ENCODE measurements around the gene RRP1. TPM values are rescaled to one million over a fixed set of nuclear protein-coding genes. Genes with fewer than 3 reads are reported as not detected.

The RRP1 gene
- polyA plus RNA-seq, 1 of the 3 experiments (the other 2 are of a cell fraction): 22.7 TPM

DNA sequence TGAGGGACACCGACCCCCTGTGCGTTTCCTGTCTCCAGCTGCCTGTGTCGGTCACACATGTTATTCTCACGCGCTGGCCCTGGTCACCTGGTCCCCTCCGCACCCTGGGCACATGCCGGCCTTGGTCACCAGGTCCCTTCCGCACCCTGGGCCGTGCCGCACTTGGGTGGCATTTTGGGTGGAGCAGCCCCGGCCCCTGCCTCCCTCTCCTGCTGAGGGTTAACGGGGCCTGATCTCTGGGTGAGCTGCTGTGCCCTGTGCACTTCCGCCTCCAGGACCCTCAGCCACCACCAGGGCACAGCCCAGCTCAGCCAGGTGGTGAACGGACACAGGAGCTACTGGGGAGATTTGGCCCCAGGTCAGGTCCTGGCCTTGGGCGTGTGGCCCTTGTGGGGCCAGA lies 26.6 kb downstream of the RRP1 start:
- Histone ChIP-seq H2AFZ (ENCODE audit: low read depth) (no peak overlapping the region), H3K27me3 (ENCODE audit: insufficient read depth) (no peaks in the 10 kb centered on the region), H3K79me2 (ENCODE audit: insufficient read depth) (no peaks in the 10 kb centered on the region), H4K20me1 (ENCODE audit: insufficient read depth) (no peaks in the 10 kb centered on the region), H3K27ac (ENCODE audit: low read depth in 2 of 2, low read length in 1 of 2) (no peak overlapping the region), H3K9me3 (no peaks in the 10 kb centered on the region), H3F3A (replicated peaks; ENCODE audit: insufficient read depth) (no peaks in the 10 kb centered on the region), H3K9ac (no peak overlapping the region), H3K4me2 (no peak overlapping the region), H3K4me1 (ENCODE audit: control insufficient read depth in 1 of 2, insufficient read depth in 2 of 2, low read depth in 1 of 2, low read length in 1 of 2) (peaks cover 0 to under 1% of the 10 kb centered on the region in 2 experiments; a peak in 1 of 4 replicates), H3K9me2 (no peaks in the 10 kb centered on the region), H3K36me3 (replicated peaks in 1 of 2; ENCODE audit: control insufficient read depth in 1 of 2, insufficient read depth in 2 of 2, low read length in 1 of 2) (no peaks in the 10 kb centered on the region), H3K4me3 (ENCODE audit: low read depth in 2 of 2, low read length in 1 of 2) (no peak overlapping the region)
- ChIA-PET CTCF (interaction anchor here (1.2 to 1.7 kb wide), 3 partner anchors 11 to 157 kb away, joined by 3 to 4 read pairs (median 4); no protein-coding TSS in a partner anchor), POLR2A (no interaction called here)
- DNase-seq: no peak
- TF ChIP-seq POLR2AphosphoS5 (IDR thresholded peaks at IDR 0.05; ENCODE audit: low read depth, low read length): no peak
- TF ChIP-seq, protein P1, sequence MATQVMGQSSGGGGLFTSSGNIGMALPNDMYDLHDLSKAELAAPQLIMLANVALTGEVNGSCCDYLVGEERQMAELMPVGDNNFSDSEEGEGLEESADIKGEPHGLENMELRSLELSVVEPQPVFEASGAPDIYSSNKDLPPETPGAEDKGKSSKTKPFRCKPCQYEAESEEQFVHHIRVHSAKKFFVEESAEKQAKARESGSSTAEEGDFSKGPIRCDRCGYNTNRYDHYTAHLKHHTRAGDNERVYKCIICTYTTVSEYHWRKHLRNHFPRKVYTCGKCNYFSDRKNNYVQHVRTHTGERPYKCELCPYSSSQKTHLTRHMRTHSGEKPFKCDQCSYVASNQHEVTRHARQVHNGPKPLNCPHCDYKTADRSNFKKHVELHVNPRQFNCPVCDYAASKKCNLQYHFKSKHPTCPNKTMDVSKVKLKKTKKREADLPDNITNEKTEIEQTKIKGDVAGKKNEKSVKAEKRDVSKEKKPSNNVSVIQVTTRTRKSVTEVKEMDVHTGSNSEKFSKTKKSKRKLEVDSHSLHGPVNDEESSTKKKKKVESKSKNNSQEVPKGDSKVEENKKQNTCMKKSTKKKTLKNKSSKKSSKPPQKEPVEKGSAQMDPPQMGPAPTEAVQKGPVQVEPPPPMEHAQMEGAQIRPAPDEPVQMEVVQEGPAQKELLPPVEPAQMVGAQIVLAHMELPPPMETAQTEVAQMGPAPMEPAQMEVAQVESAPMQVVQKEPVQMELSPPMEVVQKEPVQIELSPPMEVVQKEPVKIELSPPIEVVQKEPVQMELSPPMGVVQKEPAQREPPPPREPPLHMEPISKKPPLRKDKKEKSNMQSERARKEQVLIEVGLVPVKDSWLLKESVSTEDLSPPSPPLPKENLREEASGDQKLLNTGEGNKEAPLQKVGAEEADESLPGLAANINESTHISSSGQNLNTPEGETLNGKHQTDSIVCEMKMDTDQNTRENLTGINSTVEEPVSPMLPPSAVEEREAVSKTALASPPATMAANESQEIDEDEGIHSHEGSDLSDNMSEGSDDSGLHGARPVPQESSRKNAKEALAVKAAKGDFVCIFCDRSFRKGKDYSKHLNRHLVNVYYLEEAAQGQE (IDR thresholded peaks at IDR 0.05; ENCODE audit: low read depth, low read length): no peak
- no peak for TF ChIP-seq CHD2 (IDR thresholded peaks at IDR 0.05; ENCODE audit: low read length, partially characterized antibody)
- no peak for TF ChIP-seq ELF1 (IDR thresholded peaks at IDR 0.05)
- no peak for TF ChIP-seq EP300 (IDR thresholded peaks at IDR 0.05; ENCODE audit: borderline replicate concordance in 1 of 2, low read depth in 1 of 2, low read length in 1 of 2)
- no peak for TF ChIP-seq FOXJ3 (CRISPR knock-in tag; IDR thresholded peaks at IDR 0.05)
- no peak for TF ChIP-seq FOSL2 (IDR thresholded peaks at IDR 0.05; ENCODE audit: borderline replicate concordance, low read depth)
- TF ChIP-seq RFX5 (IDR thresholded peaks at IDR 0.05; ENCODE audit: low read length): no peak
- TF ChIP-seq GATA2 (CRISPR knock-in tag; IDR thresholded peaks at IDR 0.05): no peak
- no peak for TF ChIP-seq SIN3A (IDR thresholded peaks at IDR 0.05; ENCODE audit: borderline replicate concordance, low read depth, low read length)
- no peak for TF ChIP-seq SMC3 (IDR thresholded peaks at IDR 0.05; ENCODE audit: low read depth, low read length)
- no peak for TF ChIP-seq RAD21 (IDR thresholded peaks at IDR 0.05; ENCODE audit: low read length)
- WGBS (ENCODE audit: low lambda C conversion rate): 75% methylated on average over 11 of the region's 15 CpGs

DNA sequence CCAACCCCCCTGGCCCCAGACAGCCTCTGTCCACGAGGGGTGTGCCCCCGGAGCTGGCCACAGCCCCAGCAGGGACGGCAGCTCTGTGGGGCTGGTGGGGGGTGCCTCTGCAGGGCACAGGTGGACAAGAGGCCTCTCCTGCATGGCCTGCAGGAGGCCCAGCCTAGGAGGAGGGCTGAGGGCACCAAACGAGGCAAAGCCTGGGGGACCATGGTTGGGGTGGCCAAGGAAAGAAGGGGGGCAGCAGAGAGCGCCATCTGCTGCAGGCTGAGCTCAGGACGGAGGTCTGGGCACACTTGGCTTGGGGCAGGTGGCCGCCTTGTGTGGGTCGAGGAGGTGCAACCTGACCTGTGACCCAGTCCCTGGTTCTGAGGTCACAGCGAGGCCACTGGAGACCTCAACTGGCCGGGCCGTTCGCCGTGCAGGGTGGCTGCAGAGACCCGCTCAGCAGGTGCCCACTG lies 27.3 kb downstream of the RRP1 start:
- Histone ChIP-seq H3F3A (replicated peaks; ENCODE audit: insufficient read depth) (no peaks in the 10 kb centered on the region), H3K27me3 (ENCODE audit: insufficient read depth) (no peaks in the 10 kb centered on the region), H3K9me3 (no peaks in the 10 kb centered on the region), H4K20me1 (ENCODE audit: insufficient read depth) (no peaks in the 10 kb centered on the region), H3K79me2 (ENCODE audit: insufficient read depth) (no peaks in the 10 kb centered on the region), H3K4me1 (ENCODE audit: control insufficient read depth in 1 of 2, insufficient read depth in 2 of 2, low read depth in 1 of 2, low read length in 1 of 2) (no peaks in the 10 kb centered on the region), H3K36me3 (replicated peaks in 1 of 2; ENCODE audit: control insufficient read depth in 1 of 2, insufficient read depth in 2 of 2, low read length in 1 of 2) (no peaks in the 10 kb centered on the region), H3K4me3 (ENCODE audit: low read depth in 2 of 2, low read length in 1 of 2) (no peak overlapping the region), H3K9me2 (no peaks in the 10 kb centered on the region), H3K27ac (ENCODE audit: low read depth in 2 of 2, low read length in 1 of 2) (no peak overlapping the region), H2AFZ (ENCODE audit: low read depth) (no peak overlapping the region), H3K9ac (no peak overlapping the region), H3K4me2 (no peak overlapping the region)
- 54% methylated on average over 3 of the region's 14 CpGs for WGBS (ENCODE audit: low lambda C conversion rate)
- ChIA-PET CTCF (interaction anchor here (1.2 to 1.7 kb wide), 4 partner anchors 10 to 157 kb away, joined by 3 to 4 read pairs (median 4); no protein-coding TSS in a partner anchor), POLR2A (no interaction called here)
- DNase-seq: no peak
- no peak for TF ChIP-seq MXI1 (IDR thresholded peaks at IDR 0.05; ENCODE audit: low read depth, low read length)
- no peak for TF ChIP-seq NRF1 (IDR thresholded peaks at IDR 0.05; ENCODE audit: low read depth, low read length)
- no peak for TF ChIP-seq RAD21 (IDR thresholded peaks at IDR 0.05; ENCODE audit: low read length)
- TF ChIP-seq GABPA (IDR thresholded peaks at IDR 0.05; ENCODE audit: low read depth): no peak
- TF ChIP-seq FOSL2 (IDR thresholded peaks at IDR 0.05; ENCODE audit: borderline replicate concordance, low read depth): no peak
- TF ChIP-seq TEAD4 (IDR thresholded peaks at IDR 0.05; ENCODE audit: borderline replicate concordance, insufficient read depth): no peak
- no peak for TF ChIP-seq CHD2 (IDR thresholded peaks at IDR 0.05; ENCODE audit: low read length, partially characterized antibody)
- TF ChIP-seq TAF1 (IDR thresholded peaks at IDR 0.05; ENCODE audit: borderline replicate concordance, low read depth, low read length): no peak
- TF ChIP-seq, protein P2, sequence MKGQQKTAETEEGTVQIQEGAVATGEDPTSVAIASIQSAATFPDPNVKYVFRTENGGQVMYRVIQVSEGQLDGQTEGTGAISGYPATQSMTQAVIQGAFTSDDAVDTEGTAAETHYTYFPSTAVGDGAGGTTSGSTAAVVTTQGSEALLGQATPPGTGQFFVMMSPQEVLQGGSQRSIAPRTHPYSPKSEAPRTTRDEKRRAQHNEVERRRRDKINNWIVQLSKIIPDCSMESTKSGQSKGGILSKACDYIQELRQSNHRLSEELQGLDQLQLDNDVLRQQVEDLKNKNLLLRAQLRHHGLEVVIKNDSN (IDR thresholded peaks at IDR 0.05; ENCODE audit: borderline replicate concordance, low read depth): no peak
- TF ChIP-seq, protein P3, sequence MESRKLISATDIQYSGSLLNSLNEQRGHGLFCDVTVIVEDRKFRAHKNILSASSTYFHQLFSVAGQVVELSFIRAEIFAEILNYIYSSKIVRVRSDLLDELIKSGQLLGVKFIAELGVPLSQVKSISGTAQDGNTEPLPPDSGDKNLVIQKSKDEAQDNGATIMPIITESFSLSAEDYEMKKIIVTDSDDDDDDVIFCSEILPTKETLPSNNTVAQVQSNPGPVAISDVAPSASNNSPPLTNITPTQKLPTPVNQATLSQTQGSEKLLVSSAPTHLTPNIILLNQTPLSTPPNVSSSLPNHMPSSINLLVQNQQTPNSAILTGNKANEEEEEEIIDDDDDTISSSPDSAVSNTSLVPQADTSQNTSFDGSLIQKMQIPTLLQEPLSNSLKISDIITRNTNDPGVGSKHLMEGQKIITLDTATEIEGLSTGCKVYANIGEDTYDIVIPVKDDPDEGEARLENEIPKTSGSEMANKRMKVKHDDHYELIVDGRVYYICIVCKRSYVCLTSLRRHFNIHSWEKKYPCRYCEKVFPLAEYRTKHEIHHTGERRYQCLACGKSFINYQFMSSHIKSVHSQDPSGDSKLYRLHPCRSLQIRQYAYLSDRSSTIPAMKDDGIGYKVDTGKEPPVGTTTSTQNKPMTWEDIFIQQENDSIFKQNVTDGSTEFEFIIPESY (IDR thresholded peaks at IDR 0.05; ENCODE audit: borderline replicate concordance, low read depth): no peak
- TF ChIP-seq, protein P4, sequence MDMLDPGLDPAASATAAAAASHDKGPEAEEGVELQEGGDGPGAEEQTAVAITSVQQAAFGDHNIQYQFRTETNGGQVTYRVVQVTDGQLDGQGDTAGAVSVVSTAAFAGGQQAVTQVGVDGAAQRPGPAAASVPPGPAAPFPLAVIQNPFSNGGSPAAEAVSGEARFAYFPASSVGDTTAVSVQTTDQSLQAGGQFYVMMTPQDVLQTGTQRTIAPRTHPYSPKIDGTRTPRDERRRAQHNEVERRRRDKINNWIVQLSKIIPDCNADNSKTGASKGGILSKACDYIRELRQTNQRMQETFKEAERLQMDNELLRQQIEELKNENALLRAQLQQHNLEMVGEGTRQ (IDR thresholded peaks at IDR 0.05; ENCODE audit: borderline replicate concordance, low read depth, low read length): no peak
- TF ChIP-seq JUND (IDR thresholded peaks at IDR 0.05): no peak
